ENCODE results near the gene HTT. TPM values are rescaled to one million over a fixed set of nuclear protein-coding genes. Genes with fewer than 3 reads are reported as not detected.

HTT gene
- total RNA-seq, 1 donor from 2014 or later, result 242 TPM

DNA sequence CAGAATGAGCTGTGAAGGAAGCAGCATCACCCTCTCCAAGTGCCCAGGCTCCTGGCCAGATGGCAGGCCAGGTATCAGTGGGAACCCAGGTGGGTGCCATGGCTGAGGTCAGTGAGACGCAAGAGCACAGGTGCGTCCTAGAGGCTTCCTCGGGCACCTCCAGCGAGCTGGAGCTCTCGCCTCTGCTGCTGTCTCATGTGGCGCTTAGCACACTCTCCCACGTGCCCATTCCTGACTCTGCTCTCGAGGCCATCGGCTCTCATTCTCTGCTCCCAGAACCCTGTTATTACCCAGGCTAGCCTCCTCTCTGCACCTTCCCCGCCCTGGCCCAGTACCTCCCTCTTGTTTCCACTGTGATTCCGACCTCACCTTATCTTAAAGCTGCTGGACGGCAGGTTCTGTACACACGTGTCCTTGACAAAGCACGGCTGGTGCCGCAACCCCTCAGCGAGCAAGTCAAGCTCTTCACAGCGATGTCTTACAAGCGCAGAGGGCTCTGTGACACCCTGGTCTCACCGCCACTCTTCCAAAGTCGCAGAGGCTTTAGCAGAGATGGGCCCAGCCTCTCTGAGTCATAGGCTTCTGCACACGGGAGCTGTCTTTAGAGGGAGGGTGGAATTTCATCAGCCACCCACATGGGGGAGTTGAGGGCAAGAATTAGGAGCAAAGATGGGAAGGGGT is 159.1 kb downstream of the HTT start:
- Mint-ChIP-seq H3K4me3 (no peak overlapping the region), H3K27me3 (no peaks in the 10 kb centered on the region), H3K9me3 (no peaks in the 10 kb centered on the region), H3K4me1 (no peaks in the 10 kb centered on the region), H3K27ac (no peak overlapping the region), H3K36me3 (ENCODE audit: low read depth) (peaks cover 97% of the 10 kb centered on the region)
- intact Hi-C loops (cut with micrococcal nuclease), result no loop called here
- CTCF ChIA-PET, result no interaction called here
- DNase-seq (no peak), ATAC-seq (ENCODE audit: low read depth) (no peak)
- POLR2A ChIA-PET, result no interaction called here
- TF ChIP-seq CTCF (IDR thresholded peaks at IDR 0.05), result no peak

GRCh38 chr4:3234171-3235029 is 159.9 kb downstream of the HTT start:
- H3K4me3 Mint-ChIP-seq, result no peak overlapping the region

DNA sequence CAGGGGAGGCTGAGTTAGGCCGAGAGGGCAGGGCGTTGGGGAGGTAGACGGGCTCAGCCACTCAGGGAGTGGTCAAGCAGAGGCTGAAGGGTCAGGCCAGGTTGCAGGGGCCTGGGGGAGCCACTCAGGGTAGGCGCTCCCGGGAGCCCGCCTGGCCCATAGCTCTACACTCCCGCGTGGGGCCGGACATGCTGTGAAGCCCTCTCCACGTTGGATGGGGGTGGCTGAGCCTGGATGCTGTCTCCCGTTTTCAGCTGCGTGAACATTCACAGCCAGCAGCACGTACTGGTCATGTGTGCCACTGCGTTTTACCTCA is 160.5 kb downstream of the HTT start:
- POLR2A ChIA-PET, result interaction anchor here (0.8 kb wide), 1 partner anchor 648 kb away, joined by 3 read pairs; no protein-coding TSS in a partner anchor

More at GRCh38 chr4:3234171-3235029, 159.9 kb downstream of the HTT start:
- Mint-ChIP-seq H3K36me3 (ENCODE audit: low read depth) (peaks cover 96% of the 10 kb centered on the region), H3K27ac (no peak overlapping the region), H3K4me1 (no peaks in the 10 kb centered on the region), H3K27me3 (no peaks in the 10 kb centered on the region), H3K9me3 (no peaks in the 10 kb centered on the region)
- no peak for DNase-seq
- POLR2A ChIA-PET, result no interaction called here
- intact Hi-C loops (cut with micrococcal nuclease), result no loop called here
- no peak for ATAC-seq (ENCODE audit: low read depth)
- CTCF ChIA-PET, result no interaction called here
- no peak for TF ChIP-seq CTCF (IDR thresholded peaks at IDR 0.05)

DNA sequence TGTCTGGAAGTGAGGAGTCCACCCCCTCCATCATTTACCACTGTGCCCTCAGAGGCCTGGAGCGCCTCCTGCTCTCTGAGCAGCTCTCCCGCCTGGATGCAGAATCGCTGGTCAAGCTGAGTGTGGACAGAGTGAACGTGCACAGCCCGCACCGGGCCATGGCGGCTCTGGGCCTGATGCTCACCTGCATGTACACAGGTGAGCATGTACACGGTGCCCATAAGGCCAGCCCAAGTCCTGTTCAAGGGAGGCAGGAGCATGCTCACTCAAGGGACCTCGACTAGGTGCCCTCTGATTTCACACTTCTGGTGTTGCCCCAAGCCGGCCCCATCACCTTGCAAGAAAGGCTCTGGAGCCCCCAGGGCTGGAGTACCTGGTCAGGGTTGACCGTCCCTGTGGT is 161.1 kb downstream of the HTT start:
- Mint-ChIP-seq H3K4me1 (no peaks in the 10 kb centered on the region), H3K36me3 (ENCODE audit: low read depth) (peaks cover 94% of the 10 kb centered on the region), H3K27me3 (no peaks in the 10 kb centered on the region), H3K27ac (no peak overlapping the region), H3K9me3 (no peaks in the 10 kb centered on the region), H3K4me3 (no peak overlapping the region)
- ChIA-PET POLR2A (interaction anchor here (0.8 kb wide), 1 partner anchor 649 kb away, joined by 3 read pairs; no protein-coding TSS in a partner anchor), CTCF (no interaction called here)
- intact Hi-C loops (cut with micrococcal nuclease), result no loop called here
- DNase-seq (no peak), ATAC-seq (ENCODE audit: low read depth) (no peak)
- no peak for TF ChIP-seq CTCF (IDR thresholded peaks at IDR 0.05)

More for the DNA sequence above, 160.5 kb downstream of the HTT start:
- DNase-seq (no peak), ATAC-seq (ENCODE audit: low read depth) (no peak)
- Mint-ChIP-seq H3K27me3 (no peaks in the 10 kb centered on the region), H3K4me3 (no peak overlapping the region), H3K9me3 (no peaks in the 10 kb centered on the region), H3K4me1 (no peaks in the 10 kb centered on the region), H3K36me3 (ENCODE audit: low read depth) (peaks cover 95% of the 10 kb centered on the region), H3K27ac (no peak overlapping the region)
- intact Hi-C loops (cut with micrococcal nuclease), result no loop called here
- CTCF ChIA-PET, result no interaction called here
- TF ChIP-seq CTCF (IDR thresholded peaks at IDR 0.05), result no peak

- H3K36me3 Mint-ChIP-seq (ENCODE audit: low read depth), result peaks cover 94% of the 10 kb centered on the region
- CTCF ChIA-PET, result no interaction called here
- H3K4me3 Mint-ChIP-seq, result no peak overlapping the region
Observed at GRCh38 chr4:3236326-3236878, 161.9 kb downstream of the HTT start.

More at GRCh38 chr4:3236326-3236878, 161.9 kb downstream of the HTT start:
- POLR2A ChIA-PET, result interaction anchor here (0.7 kb wide), 1 partner anchor 22 kb away, joined by 3 read pairs; no protein-coding TSS in a partner anchor
- Mint-ChIP-seq H3K4me1 (no peaks in the 10 kb centered on the region), H3K27me3 (no peaks in the 10 kb centered on the region), H3K27ac (no peak overlapping the region), H3K9me3 (no peaks in the 10 kb centered on the region)
- intact Hi-C loops (cut with micrococcal nuclease), result no loop called here
- DNase-seq (no peak), ATAC-seq (ENCODE audit: low read depth) (no peak)
- TF ChIP-seq CTCF (IDR thresholded peaks at IDR 0.05), result no peak

Data from activated B cell treated with CpG ODN at 0.5 μM for 24 hours (primary cell).